ENCODE measurements around the gene NUP93.
"Not testable (repeated sequence)": the region's sequence is repeated elsewhere in the genome, so short reads cannot be mapped to it uniquely, and the experiment has no call there.

The NUP93 gene

GRCh38 chr16:56781528-56781961 lies 51.6 kb downstream of the NUP93 start:
- no peak for DNase-seq

DNA sequence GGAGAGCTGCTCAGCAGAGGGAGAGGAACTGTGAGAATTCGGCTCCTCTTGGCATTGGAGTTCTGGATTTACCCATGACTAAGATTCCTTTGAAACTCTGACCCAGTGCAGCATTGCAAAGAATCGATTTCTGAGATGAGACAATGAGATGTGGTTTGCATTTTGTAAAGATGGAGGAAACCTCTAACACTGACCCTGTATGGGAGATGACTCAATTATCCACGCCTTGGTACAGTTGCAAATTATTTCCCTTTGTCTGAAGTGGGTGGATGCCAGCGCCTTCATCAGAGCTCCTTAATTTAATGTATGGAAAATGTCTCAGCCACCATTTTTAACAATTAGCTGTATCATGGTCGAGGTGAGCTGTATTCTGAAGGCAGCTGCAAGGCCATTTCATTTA lies 53.4 kb downstream of the NUP93 start:
- no peak for DNase-seq

DNA sequence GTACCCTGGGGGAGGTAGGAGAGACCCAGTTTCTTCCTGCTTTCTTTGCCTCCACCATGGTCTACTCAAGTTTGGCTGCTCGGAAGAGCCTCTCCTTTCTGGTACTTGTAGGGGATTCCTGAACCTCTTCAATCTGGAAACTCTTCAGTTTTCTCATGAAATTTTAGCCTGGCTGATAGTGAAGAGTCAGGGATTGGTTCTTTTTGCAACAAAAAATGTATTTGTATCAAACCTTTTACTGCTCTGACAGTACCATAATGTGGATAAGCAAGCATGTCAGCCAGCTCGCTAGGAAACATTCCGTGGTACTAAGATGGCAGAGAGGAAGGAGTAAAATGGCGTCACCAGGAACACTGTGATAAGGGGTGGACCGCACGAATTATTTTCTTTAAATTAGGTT lies 55.4 kb downstream of the NUP93 start:
- DNase-seq, result no peak

GRCh38 chr16:56787167-56787566 lies 57.2 kb downstream of the NUP93 start:
- DNase-seq, result no peak

DNA sequence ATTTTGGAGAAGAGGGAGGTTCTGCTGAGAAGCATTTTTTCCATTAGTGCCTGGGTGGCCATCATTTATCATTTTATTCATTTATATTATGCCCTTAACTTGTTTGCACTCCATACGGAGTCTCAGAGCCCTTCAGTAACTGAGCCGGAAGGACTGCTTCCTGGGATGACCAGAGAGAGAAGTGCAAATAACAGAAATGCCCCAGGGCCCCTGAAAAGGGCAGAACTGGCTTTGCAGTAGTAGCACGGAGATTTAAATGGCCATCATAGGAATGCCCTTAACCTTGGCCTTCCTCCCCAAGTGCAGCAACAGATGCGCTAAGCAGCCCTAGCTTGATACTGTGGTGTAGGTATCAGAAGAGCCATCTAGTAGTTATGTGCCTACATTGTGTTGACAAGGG lies 58.5 kb downstream of the NUP93 start:
- DNase-seq, result no peak

- no peak for DNase-seq
Observed at GRCh38 chr16:56789360-56789759, 59.4 kb downstream of the NUP93 start.

GRCh38 chr16:56792967-56793366 lies 63.0 kb downstream of the NUP93 start:
- DNase-seq, result no peak

GRCh38 chr16:56793492-56793891 lies 63.6 kb downstream of the NUP93 start:
- no peak for DNase-seq

- DNase-seq, result no peak
Observed at GRCh38 chr16:56795011-56795410, 65.1 kb downstream of the NUP93 start.

DNA sequence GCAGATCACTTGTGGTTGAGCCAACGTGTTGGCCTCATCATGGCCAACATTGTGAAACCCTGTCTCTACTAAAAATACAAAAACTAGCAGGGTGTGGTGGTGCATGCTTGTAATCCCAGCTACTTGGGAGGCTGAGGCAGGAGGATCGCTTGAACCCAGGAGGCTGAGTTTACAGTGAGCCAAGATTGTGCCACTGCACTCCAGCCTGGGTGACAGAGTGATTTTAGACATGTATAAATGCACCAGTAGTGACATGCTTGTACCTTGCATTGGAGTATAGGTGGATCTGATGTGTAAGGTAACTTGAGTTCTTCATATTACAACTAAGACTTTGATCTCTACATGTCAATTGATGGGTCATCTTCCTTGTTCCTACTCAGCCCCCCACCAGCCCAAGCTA lies 67.1 kb downstream of the NUP93 start:
- DNase-seq, result not testable (repeated sequence)

GRCh38 chr16:56797861-56798260 lies 67.9 kb downstream of the NUP93 start:
- DNase-seq, result no peak

DNA sequence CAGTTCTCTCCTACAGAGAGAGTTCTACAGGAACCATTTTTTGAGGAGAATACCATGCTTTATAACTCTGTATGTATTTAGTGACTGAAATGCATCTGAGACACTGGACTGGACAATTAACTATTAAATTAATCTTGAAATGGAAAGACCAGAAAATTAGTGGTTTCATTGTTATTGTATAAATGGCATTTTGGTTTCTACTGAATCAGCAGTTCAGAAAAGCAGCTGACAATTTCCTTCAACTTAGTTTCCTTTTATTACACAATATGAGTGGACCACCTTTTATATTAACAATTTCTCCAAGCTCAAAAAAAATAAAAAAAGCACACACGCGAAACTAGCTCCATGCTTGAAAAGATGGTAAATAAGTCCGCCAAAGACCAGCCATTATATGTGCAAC lies 69.0 kb downstream of the NUP93 start:
- no peak for DNase-seq

DNA sequence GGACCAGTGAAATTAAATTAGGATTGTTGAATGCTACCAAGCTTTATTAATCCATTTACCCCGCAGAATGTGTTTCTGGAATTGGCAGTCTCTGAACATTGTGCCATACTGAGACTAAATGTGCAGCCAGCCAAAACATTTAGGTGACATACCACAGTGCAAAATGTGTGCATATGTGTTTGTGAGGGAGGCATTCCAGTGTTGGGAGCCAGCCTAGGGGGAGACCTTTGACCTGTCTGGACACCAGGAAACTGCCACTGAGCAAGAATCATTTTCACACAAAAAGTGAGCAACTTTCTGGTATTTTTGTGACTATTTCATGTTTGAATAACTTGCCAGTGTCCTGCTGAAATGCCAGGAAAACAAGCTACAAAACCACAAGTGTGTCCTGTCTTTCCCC lies 70.4 kb downstream of the NUP93 start:
- DNase-seq, result no peak

- no peak for DNase-seq
Observed at GRCh38 chr16:56801762-56802161, 71.8 kb downstream of the NUP93 start.

GRCh38 chr16:56807011-56807675 lies 77.2 kb downstream of the NUP93 start:
- no peak for DNase-seq

DNA sequence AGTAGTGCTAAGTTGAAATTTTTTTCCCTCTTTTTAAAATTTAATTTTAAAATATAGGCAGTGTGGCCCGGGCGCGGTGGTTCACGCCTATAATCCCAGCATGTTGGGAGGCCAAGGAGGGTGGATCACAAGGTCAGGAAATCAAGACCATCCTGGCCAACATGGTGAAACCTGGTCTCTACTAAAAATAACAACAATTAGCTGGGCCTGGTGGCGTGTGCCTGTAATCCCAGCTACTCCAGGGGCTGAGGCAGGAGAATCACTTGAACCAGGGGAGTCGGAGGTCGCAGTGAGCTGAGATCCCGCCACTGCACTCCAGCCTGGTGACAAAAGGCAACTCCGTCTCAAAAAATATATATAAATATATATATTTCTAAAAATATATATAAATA lies 77.7 kb downstream of the NUP93 start:
- DNase-seq, result not testable (repeated sequence)

GRCh38 chr16:56810954-56811353 lies 81.0 kb downstream of the NUP93 start:
- DNase-seq, result no peak

- DNase-seq, result not testable (repeated sequence)
Observed at GRCh38 chr16:56811602-56812001, 81.7 kb downstream of the NUP93 start.

DNA sequence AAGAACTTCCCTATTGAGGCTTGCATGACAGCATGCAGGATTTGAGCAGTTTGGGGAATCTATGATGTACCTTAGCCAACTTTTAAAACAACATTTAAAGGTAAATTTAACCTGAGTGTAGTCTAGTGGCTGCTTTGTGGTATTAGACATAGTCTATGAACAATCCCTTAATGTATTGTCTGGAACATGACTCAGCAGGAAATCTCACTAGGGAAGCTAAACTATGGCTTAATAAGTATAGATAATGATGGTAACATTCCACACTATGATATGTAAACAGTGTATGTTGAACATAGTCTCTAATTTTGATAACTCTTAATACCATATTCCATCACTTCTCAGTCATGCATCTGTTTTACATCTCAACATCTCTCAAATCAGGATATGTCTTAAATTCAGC lies 83.0 kb downstream of the NUP93 start:
- DNase-seq, result no peak

DNA sequence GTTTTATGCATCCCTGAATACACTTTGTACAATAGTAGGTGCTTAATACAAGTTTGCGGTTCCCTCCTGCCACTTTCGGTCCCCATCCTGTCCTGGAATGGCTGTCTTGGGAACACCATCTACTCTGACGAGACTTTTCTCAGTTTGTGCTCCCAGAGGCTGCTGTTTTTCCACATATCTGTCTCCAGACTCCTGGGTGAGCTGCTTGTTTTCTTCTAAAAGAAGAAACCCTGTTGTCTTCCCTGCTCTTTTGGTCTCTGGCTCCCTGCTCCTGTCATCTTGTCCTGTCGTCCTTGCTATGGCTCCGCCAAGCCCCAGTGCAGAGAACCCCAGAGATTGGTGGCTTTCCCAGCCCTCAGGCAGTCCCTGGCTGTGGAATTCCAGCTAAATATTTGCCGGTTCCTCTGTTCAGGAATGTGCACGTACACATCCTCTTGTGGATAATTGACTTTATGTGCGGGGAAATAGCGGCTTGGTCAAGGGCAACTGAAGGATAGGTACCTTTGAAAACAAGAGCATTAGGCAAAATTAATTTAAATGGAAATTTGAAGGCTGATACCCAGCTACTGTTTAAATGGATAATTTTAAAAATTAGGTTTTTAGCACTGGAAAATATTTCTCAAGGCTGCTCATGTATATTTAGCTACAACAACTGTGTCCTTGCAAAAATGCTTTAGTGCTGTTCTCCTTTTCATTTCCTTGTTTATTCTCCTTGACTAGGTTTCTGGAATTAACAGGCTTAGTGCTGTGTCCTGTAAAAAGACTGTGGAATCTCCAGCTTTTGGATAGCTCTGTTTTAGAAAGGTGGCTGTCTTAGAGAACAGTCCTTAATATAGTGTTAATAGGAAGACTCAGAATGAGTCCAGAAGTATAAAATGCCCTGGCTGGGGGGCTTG lies 84.9 kb downstream of the NUP93 start:
- no peak for DNase-seq

DNA sequence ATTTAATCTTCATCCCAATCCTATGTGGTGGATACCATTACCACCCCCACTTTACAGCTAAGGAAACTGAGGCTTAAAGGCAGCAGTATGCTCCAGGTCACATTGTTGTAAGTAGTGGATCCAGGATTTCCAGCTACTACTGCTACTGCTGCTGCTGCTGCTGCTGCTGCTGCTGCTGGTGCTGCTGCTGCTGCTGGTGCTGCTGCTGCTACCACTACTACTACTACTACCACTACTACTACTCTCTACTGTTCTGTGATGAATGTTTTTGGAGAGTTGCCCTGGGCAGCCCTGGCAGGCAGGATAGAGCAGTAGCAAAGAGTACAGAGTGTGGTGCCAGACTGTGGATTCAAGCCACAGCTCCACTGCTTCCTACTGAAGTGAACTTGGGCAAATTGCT lies 85.8 kb downstream of the NUP93 start:
- no peak for DNase-seq

DNA sequence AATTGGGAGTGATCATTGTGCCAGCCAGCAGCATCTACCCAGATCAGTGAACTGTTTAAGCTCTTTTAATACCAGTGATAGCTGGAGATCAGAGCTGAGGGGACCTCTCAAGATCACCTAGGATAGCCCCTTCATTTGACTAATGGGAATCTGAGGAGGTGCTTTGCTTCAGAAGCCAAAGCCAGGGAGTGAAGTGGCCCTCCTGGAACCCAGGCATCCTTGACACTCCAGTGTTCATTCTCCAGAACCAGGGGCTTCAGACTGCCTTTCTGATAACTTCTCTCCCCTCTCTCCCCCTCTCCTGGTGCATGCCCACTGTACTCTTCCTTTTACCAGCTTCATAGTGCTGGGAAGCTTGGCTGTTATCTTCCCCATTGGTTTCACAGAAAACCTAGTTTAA lies 87.1 kb downstream of the NUP93 start:
- DNase-seq, result no peak

DNA sequence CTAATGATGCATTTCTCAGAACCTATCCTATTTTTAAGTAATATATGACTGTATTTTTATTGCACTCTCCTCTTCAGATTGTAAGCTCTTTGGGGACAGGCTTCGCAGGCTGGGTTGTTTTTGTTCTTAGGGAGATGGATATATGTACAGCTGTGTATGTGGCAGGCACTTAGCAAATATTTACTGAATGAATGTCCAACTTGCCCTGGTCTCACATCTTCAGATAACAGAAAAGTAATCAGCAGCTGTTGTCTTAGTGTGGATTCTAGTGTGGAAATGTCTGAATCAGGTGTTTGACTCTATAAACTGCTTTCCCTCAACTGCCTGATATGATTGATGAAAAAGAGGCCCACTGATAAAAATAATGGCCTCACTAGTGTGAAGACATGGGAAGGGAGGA lies 88.0 kb downstream of the NUP93 start:
- no peak for DNase-seq

DNA sequence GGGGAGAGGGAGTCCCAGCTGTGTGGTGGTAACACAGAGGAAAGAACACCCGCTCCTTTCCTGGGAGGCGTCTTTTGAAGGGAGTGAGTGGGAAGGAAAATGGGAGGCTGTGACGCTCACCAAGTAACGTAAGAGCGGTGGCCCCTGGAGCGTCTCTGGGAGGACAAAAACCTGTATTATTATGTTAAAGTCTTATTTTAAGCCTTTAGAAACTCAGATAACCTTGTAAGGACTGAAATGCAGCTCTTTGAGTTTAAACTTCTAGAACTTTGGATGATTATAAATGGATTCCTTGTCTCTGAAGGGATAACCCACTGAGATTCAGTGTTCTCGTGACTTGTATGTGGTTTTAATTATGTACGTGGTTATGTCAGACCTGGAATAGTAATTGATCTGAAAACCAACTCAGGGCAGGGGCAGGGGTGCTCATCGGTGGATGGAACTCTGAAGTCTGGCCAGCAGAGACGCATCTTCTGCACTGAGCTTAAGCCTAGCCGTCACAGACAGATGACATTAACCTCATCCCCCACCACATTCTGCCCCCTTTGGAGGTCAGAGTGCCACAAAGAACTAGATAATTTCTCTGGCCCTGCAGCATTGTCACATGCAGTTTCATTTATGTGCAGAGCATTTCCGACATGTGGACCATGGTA lies 93.3 kb downstream of the NUP93 start:
- no peak for DNase-seq
